ENCODE measurements around the gene ADCY7.
A peak's percentile ranks its signal among the peaks of the same experiment; 100 is the strongest.

Gene ADCY7

DNA sequence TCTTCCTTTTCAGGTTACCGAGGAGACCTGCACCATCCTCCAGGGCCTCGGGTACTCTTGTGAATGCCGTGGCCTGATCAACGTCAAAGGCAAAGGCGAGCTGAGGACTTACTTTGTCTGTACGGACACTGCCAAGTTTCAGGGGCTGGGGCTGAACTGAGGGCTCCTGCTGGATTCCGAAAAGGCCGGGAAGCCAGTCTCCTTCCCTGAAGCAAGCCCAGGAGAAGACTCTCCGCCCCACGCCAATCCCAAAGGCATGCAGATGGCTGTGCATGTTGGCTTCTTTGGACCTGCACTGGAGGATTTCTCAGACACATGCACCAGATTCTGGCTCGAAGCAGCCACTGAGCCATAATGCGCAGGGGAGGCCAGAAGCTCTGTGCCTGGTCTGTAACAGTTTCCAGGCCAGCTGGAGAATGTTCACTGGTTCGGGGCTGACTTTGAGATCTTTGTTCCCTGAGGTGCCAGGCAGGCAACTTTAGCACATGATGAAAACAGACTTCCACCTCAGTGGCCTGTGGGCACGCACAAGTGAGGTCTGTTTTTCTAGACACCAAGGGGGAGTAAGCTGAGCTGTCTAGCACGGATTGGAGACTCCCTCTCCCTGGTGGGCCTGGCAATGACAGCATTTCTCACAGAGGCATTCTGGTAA, 49.1 kb downstream of the ADCY7 start:
- DNase-seq, result no peak

- DNase-seq, result no peak
Observed at GRCh38 chr16:50316102-50316847, 49.9 kb downstream of the ADCY7 start.

GRCh38 chr16:50316848-50317630, 50.7 kb downstream of the ADCY7 start:
- no peak for DNase-seq

DNA sequence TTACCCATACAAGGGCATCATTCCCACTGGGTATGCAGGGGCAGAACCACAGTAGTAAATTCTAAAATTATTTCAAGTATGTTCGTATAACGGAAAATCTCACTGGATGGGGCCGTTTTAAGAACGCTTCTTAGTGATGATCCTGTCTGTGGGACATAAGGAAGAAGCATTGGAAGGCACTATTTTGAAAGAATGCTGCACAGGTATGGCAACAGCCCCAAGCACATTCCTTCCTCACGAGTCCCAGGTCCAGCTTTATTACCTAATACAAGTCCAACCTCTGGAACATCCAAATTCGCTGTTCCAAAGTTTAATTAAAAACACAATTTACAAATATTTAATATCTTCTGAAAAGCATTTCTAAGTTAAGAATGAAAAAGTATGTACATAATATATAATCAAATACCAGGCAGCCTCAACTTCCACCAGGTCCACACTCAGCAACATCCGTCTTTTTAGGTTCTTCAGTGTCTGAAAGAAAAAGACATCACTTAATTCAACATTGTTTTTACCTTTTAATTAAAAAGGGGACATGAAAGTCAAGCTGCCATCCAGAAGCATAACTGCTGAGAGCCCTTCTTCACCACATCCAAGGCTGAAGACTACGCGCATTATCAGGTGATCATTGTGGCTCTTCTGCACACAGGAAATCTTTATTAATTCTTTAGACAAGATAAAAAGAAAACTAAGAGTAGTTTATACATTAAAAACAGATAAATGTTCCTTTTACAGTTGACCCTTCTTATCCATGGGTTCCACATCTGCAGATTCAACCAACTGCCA, 52.6 kb downstream of the ADCY7 start:
- DNase-seq, result no peak

GRCh38 chr16:50320310-50320709, 54.0 kb downstream of the ADCY7 start:
- no peak for DNase-seq

GRCh38 chr16:50322333-50322732, 56.0 kb downstream of the ADCY7 start:
- no peak for DNase-seq

DNA sequence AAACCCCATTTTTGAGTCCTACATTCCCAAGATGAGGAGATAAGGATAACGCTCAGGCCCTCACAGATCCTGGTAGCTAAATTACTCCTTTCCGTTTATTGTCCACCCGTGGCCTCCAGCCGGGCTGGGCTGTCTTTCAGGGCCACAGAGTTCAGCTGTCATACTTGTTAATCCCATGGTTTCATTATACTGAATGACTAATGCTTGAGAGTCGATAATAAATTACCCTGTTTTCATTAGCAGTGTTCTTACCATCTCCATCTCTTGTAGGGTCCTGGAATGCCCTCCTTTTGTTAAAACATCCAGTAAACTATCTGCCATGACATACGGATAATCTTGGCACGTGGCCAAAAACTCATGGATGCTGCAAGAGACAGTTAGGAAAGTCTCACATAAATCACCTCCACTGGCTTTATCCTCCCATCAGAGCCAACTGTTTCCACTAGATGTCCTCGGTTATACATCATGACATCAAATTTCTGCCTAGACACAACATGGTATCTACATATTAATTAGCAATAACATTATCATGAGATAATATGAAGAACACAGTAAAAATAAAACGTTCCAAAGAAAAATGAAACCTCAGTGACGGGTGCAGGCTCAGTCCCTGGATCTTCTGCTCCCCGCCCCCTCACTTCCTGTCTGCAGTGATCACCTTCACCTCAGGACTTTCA, 57.1 kb downstream of the ADCY7 start:
- peak; percentile 47 for DNase-seq

DNA sequence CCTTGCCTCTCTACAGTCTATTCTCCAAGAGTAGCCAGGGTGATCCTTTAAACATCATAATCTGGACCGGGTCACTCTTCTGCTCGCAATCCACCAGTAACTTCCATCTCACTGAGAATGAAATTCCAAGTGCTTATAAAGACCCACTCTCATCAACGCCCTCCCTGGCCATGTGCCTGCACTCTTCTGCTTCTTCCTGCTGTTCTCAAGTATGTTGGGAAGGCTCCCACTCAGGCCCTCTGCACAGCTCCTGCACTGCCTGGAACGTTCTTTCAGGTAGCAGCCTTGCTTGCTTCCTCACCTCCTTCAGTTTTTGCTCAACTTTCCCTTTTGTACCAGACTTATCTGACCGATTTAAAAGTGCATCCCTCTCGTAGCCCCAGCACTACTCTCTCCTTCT, 58.0 kb downstream of the ADCY7 start:
- DNase-seq, result no peak

DNA sequence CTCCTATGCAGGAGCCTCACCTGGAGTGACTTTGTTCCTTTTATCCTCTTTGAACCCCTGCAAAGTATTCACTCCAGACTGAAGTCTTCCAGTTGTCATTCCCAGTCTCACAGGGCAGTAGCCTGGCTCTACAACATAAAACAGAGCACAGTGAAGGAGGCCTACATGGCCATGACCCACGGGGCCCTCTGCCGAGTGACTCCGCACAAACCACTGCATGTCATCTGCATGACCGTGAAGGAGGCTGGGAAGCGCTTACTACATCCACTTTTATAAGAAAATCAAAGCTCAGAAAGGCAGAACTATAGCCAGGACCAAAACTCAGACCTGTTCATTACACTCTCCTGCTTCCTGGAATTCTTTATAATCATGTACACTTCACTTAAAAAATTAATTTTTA, 59.9 kb downstream of the ADCY7 start:
- no peak for DNase-seq

DNA sequence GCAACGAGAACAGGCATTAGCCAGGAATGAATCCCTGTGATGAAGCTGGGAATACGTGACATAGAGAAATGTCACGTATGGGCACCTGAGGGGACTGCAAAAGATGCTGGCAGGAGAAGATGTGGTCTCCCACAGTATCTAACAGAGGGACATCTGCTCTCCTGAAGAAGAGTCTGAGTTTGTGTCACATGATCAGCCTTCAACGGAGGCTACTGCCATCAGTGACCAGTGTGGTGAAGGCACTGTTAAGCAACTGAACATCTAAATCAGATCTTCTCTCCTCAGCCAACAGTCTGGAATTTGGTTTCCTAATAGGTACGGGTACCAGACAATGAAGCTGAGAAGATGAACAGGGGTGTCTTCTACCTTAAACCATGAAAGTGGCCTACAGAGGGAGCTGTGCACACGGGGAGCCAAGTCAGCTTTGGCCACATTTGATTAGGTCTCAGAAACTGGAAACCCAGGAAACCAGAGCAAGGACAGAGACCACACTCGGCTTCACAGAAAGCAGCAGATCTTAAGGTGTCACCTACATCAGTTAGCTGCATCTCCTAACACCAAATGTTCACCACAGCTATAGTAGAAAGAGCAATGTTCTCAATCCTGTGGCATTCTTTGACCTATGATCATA, 60.6 kb downstream of the ADCY7 start:
- DNase-seq, result no peak

DNA sequence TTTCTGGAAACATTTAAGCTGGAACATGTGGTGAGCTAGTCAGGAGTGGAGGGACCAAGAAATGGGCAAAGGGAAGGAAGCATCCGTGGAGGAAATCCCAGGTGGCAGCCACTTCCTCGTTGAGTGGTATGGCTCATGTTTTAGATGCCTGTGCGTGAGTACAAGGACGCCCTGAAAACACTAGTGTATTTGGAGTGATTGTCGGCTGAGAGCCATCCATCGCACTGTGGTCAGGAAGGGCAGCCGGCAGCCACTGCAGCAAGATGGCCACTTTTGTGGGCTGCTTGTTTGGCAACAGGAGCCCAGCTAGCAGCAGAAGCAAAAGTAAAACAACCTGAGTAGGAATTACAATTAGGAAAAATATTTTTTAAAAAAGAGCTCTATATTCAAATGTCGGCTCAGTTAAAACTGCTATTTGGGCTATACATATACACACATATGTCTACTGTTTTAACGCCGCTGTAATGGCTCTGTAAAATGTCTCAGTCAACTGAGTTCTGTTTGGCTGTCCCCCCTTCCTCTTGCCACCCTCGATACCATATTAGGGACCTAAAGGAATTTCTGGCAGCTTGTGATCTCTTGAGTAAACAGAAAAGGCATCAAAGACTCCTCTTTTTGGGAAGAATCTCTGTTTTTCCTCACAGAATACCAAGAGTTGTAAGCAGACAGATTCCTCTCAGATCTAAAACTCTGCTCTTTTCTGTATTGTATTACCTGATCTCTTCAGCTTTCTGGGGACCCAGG, 63.3 kb downstream of the ADCY7 start:
- DNase-seq, result no peak

DNA sequence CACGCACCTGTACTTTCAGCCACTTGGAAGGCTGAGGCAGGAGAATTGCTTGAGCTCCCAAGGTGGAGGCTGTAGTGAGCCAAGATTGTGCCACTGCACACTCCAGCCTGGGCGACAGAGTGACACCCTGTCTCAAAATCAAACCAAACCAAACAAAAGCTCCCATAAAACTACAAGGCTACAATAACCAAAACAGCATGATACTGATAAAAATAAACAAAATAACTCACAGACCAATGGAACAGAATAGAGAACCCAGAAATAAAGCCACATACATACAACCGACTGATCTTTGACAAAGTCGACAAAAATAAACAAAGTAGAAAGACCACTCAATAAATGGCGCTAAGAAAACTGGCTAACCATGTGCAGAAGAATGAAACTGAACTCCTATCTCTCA, 65.2 kb downstream of the ADCY7 start:
- no peak for DNase-seq

- no peak for DNase-seq
Observed at GRCh38 chr16:50332599-50332998, 66.2 kb downstream of the ADCY7 start.

DNA sequence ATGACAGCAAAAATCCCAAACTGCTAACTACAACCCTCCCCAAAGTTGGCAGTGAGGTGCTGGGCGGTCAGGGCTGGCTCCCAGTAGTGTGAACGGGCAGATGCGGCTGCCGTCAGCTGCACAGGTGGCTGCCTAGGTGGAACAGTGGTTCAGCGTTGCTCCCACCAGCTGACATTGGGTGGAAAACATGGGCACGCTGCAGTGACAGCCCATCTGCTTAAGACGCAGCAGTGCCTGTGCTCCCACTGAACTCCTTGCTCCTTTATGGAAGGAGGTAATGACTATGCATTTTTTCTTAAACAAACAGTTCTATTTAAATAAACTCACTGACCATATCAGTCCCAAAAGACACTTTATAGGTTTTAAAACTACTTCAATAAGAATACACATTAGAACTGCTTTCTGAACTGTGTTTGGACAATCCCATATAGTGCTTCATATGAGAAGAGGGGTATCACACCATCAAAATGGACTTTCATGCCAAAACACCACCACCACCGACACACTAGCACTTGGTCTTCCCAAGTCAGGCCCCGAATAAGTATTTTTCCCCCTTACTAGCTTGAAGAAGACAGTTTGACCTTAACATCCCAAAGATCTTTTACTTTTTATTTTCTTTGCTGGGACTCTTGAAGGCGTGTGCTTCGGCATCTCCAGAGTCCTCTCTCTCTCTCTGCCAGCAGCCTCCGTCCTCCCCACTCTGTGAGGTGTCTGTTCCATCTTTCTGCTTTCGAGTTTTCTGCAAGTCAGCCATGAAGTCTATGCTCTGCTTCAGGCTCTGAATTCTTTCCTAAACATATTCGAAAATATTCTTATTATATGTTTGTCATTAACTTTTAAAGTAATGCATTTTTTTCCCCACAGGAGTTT, 68.0 kb downstream of the ADCY7 start:
- no peak for DNase-seq

GRCh38 chr16:50335196-50335958, 69.0 kb downstream of the ADCY7 start:
- DNase-seq, result no peak

- no peak for DNase-seq
Observed at GRCh38 chr16:50336884-50337283, 70.5 kb downstream of the ADCY7 start.

DNA sequence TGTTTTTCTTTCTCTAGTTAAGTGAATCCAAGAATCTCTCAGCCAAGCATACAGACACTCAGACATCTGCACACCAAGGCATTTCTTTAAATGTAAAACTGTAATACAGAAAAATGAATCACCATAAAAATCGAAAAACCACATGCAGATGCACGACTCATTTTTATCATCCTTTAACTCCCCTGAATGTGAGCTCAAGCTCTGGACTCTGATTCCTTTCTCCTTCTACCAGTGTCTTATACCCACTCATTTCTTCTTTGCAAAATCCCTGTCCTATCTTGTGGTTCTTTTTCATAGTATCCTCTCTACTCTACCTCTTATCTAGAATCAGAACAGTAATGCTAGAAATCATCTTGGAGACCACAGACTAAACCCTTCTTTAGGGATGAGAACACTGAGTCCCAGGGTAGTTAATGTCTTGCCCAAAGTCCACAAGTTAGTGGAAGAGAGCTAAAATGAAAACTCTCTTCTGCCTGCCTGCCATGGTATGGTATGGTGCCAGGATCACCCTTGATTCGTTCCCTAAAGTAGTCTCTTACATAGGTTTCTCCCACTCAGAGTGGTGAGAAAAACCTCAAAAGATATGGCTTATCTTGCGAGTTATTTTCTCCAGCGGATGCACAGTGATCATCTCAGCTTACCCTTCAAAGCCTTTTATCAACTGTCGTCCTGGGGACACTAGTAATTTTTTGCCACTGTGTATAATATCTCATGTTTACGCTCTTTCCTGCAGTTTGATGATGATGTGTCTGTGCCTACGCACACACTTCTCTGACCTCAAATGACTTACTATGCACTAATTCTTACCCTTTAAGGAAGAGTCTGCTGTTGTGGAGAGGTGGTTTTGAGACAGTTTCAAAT, 72.2 kb downstream of the ADCY7 start:
- no peak for DNase-seq

- DNase-seq, result no peak
Observed at GRCh38 chr16:50340578-50340977, 74.2 kb downstream of the ADCY7 start.
